DLD1 (cell line): ENCODE data around the gene ELFN2.

Source experiments
- in situ Hi-C: cut with HindIII; loops from 2 replicates; pipeline ENCODE4 v1.10.0; 2017; ENCODE audit warnings: low sequenced_read_pairs

ELFN2 gene

GRCh38 chr22:37340331-37341262, 86.7 kb downstream of the ELFN2 start:
- in situ Hi-C loops = no loop called here

GRCh38 chr22:37338539-37339246, 88.6 kb downstream of the ELFN2 start:
- in situ Hi-C loops = loop anchor here (10.0 kb wide), 1 partner anchor 56 kb away; no protein-coding TSS in a partner anchor

GRCh38 chr22:37337204-37337943, 89.9 kb downstream of the ELFN2 start:
- in situ Hi-C loops = loop anchor here (10.0 kb wide), 1 partner anchor 57 kb away; no protein-coding TSS in a partner anchor

GRCh38 chr22:37336579-37336978, 90.7 kb downstream of the ELFN2 start:
- in situ Hi-C loops = loop anchor here (10.0 kb wide), 1 partner anchor 58 kb away; no protein-coding TSS in a partner anchor

GRCh38 chr22:37335806-37336199, 91.5 kb downstream of the ELFN2 start:
- in situ Hi-C loops = loop anchor here (10.0 kb wide), 1 partner anchor 59 kb away; no protein-coding TSS in a partner anchor

- in situ Hi-C loops = loop anchor here (10.0 kb wide), 1 partner anchor 60 kb away; no protein-coding TSS in a partner anchor
Measured at GRCh38 chr22:37334859-37335805, 92.1 kb downstream of the ELFN2 start.

- in situ Hi-C loops = loop anchor here (10.0 kb wide), 1 partner anchor 60 kb away; no protein-coding TSS in a partner anchor
Measured at GRCh38 chr22:37334461-37334858, 92.8 kb downstream of the ELFN2 start.

- in situ Hi-C loops = loop anchor here (10.0 kb wide), 1 partner anchor 61 kb away; no protein-coding TSS in a partner anchor
Measured at GRCh38 chr22:37333724-37334460, 93.4 kb downstream of the ELFN2 start.

- in situ Hi-C loops = loop anchor here (10.0 kb wide), 1 partner anchor 63 kb away; no protein-coding TSS in a partner anchor
Measured at GRCh38 chr22:37331856-37332536, 95.3 kb downstream of the ELFN2 start.

GRCh38 chr22:37331034-37331428, 96.2 kb downstream of the ELFN2 start:
- in situ Hi-C loops = loop anchor here (10.0 kb wide), 1 partner anchor 64 kb away; no protein-coding TSS in a partner anchor

GRCh38 chr22:37330200-37331033, 96.9 kb downstream of the ELFN2 start:
- in situ Hi-C loops = loop anchor here (10.0 kb wide), 1 partner anchor 64 kb away; no protein-coding TSS in a partner anchor

GRCh38 chr22:37329238-37330140, 97.8 kb downstream of the ELFN2 start:
- in situ Hi-C loops = loop anchor here (10.0 kb wide), 2 partner anchors 65 to 115 kb away; no protein-coding TSS in a partner anchor

- in situ Hi-C loops = loop anchor here (10.0 kb wide), 1 partner anchor 116 kb away; no protein-coding TSS in a partner anchor
Measured at GRCh38 chr22:37328538-37329237, 98.6 kb downstream of the ELFN2 start.

GRCh38 chr22:37328017-37328416, 99.3 kb downstream of the ELFN2 start:
- in situ Hi-C loops = loop anchor here (10.0 kb wide), 1 partner anchor 117 kb away; no protein-coding TSS in a partner anchor

GRCh38 chr22:37326726-37327125, 100.6 kb downstream of the ELFN2 start:
- in situ Hi-C loops = loop anchor here (10.0 kb wide), 1 partner anchor 118 kb away; no protein-coding TSS in a partner anchor
